RKO (cell line): ENCODE measurements around the gene GIMD1.
"Not testable (repeated sequence)": the region's sequence is repeated elsewhere in the genome, so short reads cannot be mapped to it uniquely, and the experiment has no call there.

Experiments
- DNase-seq: peaks from one replicate; pipeline ENCODE4 v3.0.0-alpha.2; 2016; ENCODE audit warnings: low spot score

The GIMD1 gene

GRCh38 chr4:106351016-106351415 is 17.6 kb downstream of the GIMD1 start:
- DNase-seq: no peak

- DNase-seq: no peak
These were observed 21.4 kb downstream of the GIMD1 start for GRCh38 chr4:106347167-106347566.

GRCh38 chr4:106344647-106344970 is 24.0 kb downstream of the GIMD1 start:
- DNase-seq: no peak

- DNase-seq: no peak
These were observed 24.5 kb downstream of the GIMD1 start for GRCh38 chr4:106343865-106344646.

GRCh38 chr4:106340774-106341173 is 27.8 kb downstream of the GIMD1 start:
- DNase-seq: no peak

- DNase-seq: no peak
These were observed 29.1 kb downstream of the GIMD1 start for GRCh38 chr4:106339431-106339830.

- no peak for DNase-seq
These were observed 29.9 kb downstream of the GIMD1 start for GRCh38 chr4:106338671-106339070.

GRCh38 chr4:106337916-106338315 is 30.7 kb downstream of the GIMD1 start:
- DNase-seq: no peak

GRCh38 chr4:106336618-106337017 is 32.0 kb downstream of the GIMD1 start:
- DNase-seq: no peak

GRCh38 chr4:106334741-106335470 is 33.7 kb downstream of the GIMD1 start:
- DNase-seq: no peak

- no peak for DNase-seq
These were observed 35.4 kb downstream of the GIMD1 start for GRCh38 chr4:106333186-106333585.

GRCh38 chr4:106329041-106329618 is 39.4 kb downstream of the GIMD1 start:
- DNase-seq: peak; percentile 66

GRCh38 chr4:106325800-106326199 is 42.8 kb downstream of the GIMD1 start:
- no peak for DNase-seq

- DNase-seq: no peak
These were observed 45.5 kb downstream of the GIMD1 start for GRCh38 chr4:106323119-106323518.

GRCh38 chr4:106321814-106322213 is 46.8 kb downstream of the GIMD1 start:
- DNase-seq: not testable (repeated sequence)

- DNase-seq: not testable (repeated sequence)
These were observed 47.4 kb downstream of the GIMD1 start for GRCh38 chr4:106321168-106321567.

- no peak for DNase-seq
These were observed 48.3 kb downstream of the GIMD1 start for GRCh38 chr4:106320235-106320634.

- DNase-seq: peak; percentile 63
These were observed 50.1 kb downstream of the GIMD1 start for GRCh38 chr4:106318511-106318910.

GRCh38 chr4:106317815-106318214 is 50.8 kb downstream of the GIMD1 start:
- DNase-seq: no peak

GRCh38 chr4:106316773-106317409 is 51.7 kb downstream of the GIMD1 start:
- DNase-seq: peak; percentile 35

GRCh38 chr4:106315968-106316772 is 52.4 kb downstream of the GIMD1 start, which contains the start of the genes AIMP1 and TBCK:
AIMP1 (plus strand) TSS chr4:106316550; CDS start chr4:106325010, 8,460 bp downstream.
TBCK (minus strand) TSS chr4:106316209; CDS start chr4:106308960, 7,249 bp downstream.
- DNase-seq: peak; percentile 92
